ENCODE measurements around the gene OSBPL3.

The OSBPL3 gene

GRCh38 chr7:24978843-24979469, 1.0 kb downstream of the OSBPL3 start:
- no peak for DNase-seq

GRCh38 chr7:24975644-24976260, 4.2 kb downstream of the OSBPL3 start:
- DNase-seq: no peak

- DNase-seq: no peak
These were observed 4.8 kb downstream of the OSBPL3 start for GRCh38 chr7:24975172-24975571.

- no peak for DNase-seq
These were observed 5.7 kb downstream of the OSBPL3 start for GRCh38 chr7:24974026-24974832.

GRCh38 chr7:24972991-24973390, 7.0 kb downstream of the OSBPL3 start:
- no peak for DNase-seq

GRCh38 chr7:24972166-24972477, 7.9 kb downstream of the OSBPL3 start:
- no peak for DNase-seq

GRCh38 chr7:24971333-24972165, 8.4 kb downstream of the OSBPL3 start:
- peak; percentile 23 for DNase-seq

- DNase-seq: no peak
These were observed 9.3 kb downstream of the OSBPL3 start for GRCh38 chr7:24970676-24971075.

GRCh38 chr7:24968165-24968564, 11.8 kb downstream of the OSBPL3 start:
- DNase-seq: no peak

- no peak for DNase-seq
These were observed 12.3 kb downstream of the OSBPL3 start for GRCh38 chr7:24967696-24968095.

- DNase-seq: no peak
These were observed 13.2 kb downstream of the OSBPL3 start for GRCh38 chr7:24966802-24967201.

GRCh38 chr7:24965831-24966708, 13.9 kb downstream of the OSBPL3 start:
- no peak for DNase-seq

GRCh38 chr7:24964191-24964590, 15.8 kb downstream of the OSBPL3 start:
- no peak for DNase-seq

GRCh38 chr7:24963218-24963617, 16.8 kb downstream of the OSBPL3 start:
- DNase-seq: peak; percentile 54

GRCh38 chr7:24962418-24962962, 17.5 kb downstream of the OSBPL3 start:
- DNase-seq: no peak

- DNase-seq: no peak
These were observed 20.1 kb downstream of the OSBPL3 start for GRCh38 chr7:24959735-24960485.

- no peak for DNase-seq
These were observed 21.6 kb downstream of the OSBPL3 start for GRCh38 chr7:24958399-24958798.

GRCh38 chr7:24956021-24956420, 24.0 kb downstream of the OSBPL3 start:
- no peak for DNase-seq

- DNase-seq: no peak
These were observed 24.7 kb downstream of the OSBPL3 start for GRCh38 chr7:24955313-24955712.

- DNase-seq: no peak
These were observed 27.5 kb downstream of the OSBPL3 start for GRCh38 chr7:24952464-24952863.

- no peak for DNase-seq
These were observed 28.5 kb downstream of the OSBPL3 start for GRCh38 chr7:24951441-24951980.
